ENCODE measurements around the gene POP5. TPM values are rescaled to one million over a fixed set of nuclear protein-coding genes. Genes with fewer than 3 reads are reported as not detected.

Gene POP5
- total RNA-seq, 1 experiment from 2014 or later = 64.0 TPM

GRCh38 chr12:120571299-120571698 is 9.9 kb downstream of the POP5 start:
- Histone ChIP-seq H3T11ph (ENCODE audit: low read length) (no peak overlapping the region), H2BK12ac (ENCODE audit: insufficient read length, low read depth, low read length) (no peak overlapping the region), H2BK120ac (ENCODE audit: low read depth, low read length, poor library complexity, severe bottlenecking) (no peak overlapping the region), H3K4me1 (ENCODE audit: insufficient read depth, low read length) (no peaks in the 10 kb centered on the region), H4K5ac (ENCODE audit: insufficient read length, low read depth, low read length) (no peak overlapping the region), H3K14ac (ENCODE audit: insufficient read depth, low read length) (no peak overlapping the region), H3K9me3 (ENCODE audit: control insufficient read depth, low read depth, low read length) (no peaks in the 10 kb centered on the region), H2AFZ (ENCODE audit: low read length) (no peak overlapping the region), H3K9ac (ENCODE audit: extremely low read depth, insufficient read length, low read length) (no peak overlapping the region), H3K23ac (ENCODE audit: insufficient read length, low read depth, low read length) (no peak overlapping the region), H3K79me2 (ENCODE audit: insufficient read depth, low read length) (no peaks in the 10 kb centered on the region), H3K18ac (ENCODE audit: insufficient read length, low read depth, low read length) (no peak overlapping the region), H3K79me1 (ENCODE audit: insufficient read depth, low read depth, low read length, poor library complexity, severe bottlenecking) (no peaks in the 10 kb centered on the region), H2BK20ac (ENCODE audit: low read depth, low read length, poor library complexity, severe bottlenecking) (no peak overlapping the region), H3K4me2 (ENCODE audit: insufficient read depth, insufficient read length, low read length) (no peak overlapping the region), H3K27ac (ENCODE audit: insufficient read length, low read depth, low read length) (no peak overlapping the region), H3K56ac (ENCODE audit: insufficient read length, low read depth, low read length) (no peak overlapping the region), H2BK15ac (ENCODE audit: low read depth, low read length) (no peak overlapping the region), H4K91ac (ENCODE audit: insufficient read length, low read depth, low read length) (no peak overlapping the region), H4K8ac (replicated peaks; ENCODE audit: insufficient read length, low read depth, low read length) (no peak overlapping the region), H3K4ac (ENCODE audit: low read depth, low read length) (no peak overlapping the region), H3K27me3 (ENCODE audit: insufficient read depth, low read length) (no peaks in the 10 kb centered on the region), H4K20me1 (ENCODE audit: control insufficient read depth, insufficient read depth, insufficient read length) (no peaks in the 10 kb centered on the region), H2BK5ac (ENCODE audit: insufficient read length, low read length) (no peak overlapping the region), H2AK5ac (ENCODE audit: insufficient read length, low read length) (no peak overlapping the region), H3K23me2 (ENCODE audit: insufficient read length, low read depth, low read length, poor library complexity, severe bottlenecking) (no peaks in the 10 kb centered on the region)
- WGBS (ENCODE audit: extremely low coverage, insufficient read length, low lambda C conversion rate) = no CpG with 5 or more reads among the region's 5 CpGs
- H3K27ac Mint-ChIP-seq = peak overlapping the region in 1 of 3 experiments; percentile 39; a peak in 3 of 7 replicates
- no peaks in the 10 kb centered on the region for H3K9me3 Mint-ChIP-seq
- H3K36me3 Mint-ChIP-seq (ENCODE audit: insufficient read depth in 1 of 3, low read depth in 3 of 3) = peaks cover 53 to 92% (median 89%) of the 10 kb centered on the region in 3 experiments; a peak in 6 of 7 replicates
- TF ChIP-seq CTCF (conservative IDR thresholded peaks at IDR 0.05) = no peak
- H3K27me3 Mint-ChIP-seq (ENCODE audit: low read depth) = no peaks in the 10 kb centered on the region
- no peaks in the 10 kb centered on the region for H3K4me1 Mint-ChIP-seq
- no peak for DNase-seq
- H3K4me3 Mint-ChIP-seq = no peak overlapping the region

Measured in H9 (cell line).